GM18498 (cell line): ENCODE measurements around the gene PRDX6.
"Not testable (repeated sequence)": the region's sequence is repeated elsewhere in the genome, so short reads cannot be mapped to it uniquely, and the experiment has no call there.

Experiments used
- ATAC-seq: cut with Tn5 transposase; IDR thresholded peaks from one replicate; pipeline ENCODE4 v1.9.1; 2021; ENCODE audit warnings: mild to moderate bottlenecking, moderate library complexity; ENCODE audit not compliant: unreplicated experiment

Gene PRDX6

DNA sequence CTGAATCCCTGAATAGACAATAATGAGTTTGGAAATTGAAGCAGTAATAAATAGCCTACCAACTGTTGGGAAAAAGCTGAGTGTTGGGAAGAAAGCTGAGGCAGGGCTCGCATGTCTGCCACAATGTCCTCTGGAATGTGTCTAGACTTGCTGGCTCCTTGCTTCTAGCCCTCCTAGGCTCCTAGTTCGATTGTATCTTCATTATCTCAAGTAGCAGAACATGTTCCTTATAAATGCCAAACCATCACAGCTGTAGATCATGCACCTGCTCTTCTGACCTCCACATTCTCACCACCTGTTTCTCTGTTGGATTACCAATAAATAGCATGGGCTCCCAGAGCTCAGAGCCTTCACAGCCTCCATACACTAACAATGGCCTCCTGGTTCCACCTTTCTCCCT is 12.9 kb upstream of the PRDX6 start:
- ATAC-seq = not testable (repeated sequence)

DNA sequence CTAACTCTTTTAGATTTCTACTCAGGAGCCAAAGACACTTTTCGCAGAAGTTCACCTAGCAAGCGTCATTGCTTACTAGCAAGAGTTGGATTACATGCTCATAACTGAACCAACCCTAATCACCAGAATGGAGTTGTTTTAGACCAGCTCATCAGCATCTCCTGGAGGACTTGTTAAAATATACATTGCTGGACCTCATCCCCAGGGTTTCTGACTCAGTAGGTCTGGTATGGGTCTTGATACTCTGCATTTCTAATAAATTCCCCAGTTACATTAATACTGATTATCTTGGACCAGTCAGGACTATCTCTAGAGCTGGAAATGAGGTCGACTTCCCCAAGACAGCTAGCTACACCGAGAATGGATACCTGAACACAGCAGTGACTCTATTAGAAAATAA is 9.7 kb upstream of the PRDX6 start:
- ATAC-seq = no peak

DNA sequence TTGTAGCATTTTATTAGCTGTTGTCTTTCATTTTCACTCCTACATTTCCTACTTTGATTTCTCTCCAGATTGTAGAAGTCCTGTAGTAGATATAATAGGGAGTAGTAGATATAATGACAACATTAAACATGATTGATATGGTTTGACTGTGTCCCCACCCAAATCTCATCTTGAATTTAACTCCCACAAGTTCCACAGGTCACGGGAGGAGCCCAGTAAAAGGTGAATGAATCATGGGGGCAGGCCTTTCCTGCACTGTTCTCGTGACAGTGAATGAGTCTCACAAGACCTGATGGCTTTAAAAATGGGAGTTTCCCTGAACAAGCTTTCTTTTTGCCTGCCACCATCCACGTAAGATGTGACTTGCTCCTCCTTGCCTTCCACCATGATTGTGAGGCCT is 7.5 kb upstream of the PRDX6 start:
- no peak for ATAC-seq

DNA sequence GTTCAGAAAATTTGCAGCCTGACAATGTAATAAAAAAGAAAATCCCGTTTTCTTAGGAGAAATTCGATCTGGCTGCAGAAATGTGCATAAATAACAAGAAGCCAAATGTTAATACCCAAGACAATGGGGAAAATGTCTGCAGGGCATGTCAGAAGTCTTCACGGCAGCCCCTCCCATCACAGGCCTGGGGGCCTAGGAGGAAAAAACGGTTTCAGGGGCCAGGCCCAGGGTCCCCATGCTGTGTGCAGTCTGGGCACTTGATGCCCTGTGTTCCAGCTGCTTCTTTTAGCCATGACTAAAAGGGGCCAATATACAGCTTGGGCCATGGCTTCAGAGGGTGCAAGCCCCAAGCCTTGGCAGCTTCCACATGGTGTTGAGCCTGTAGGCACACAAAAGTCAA is 6.5 kb upstream of the PRDX6 start:
- ATAC-seq = no peak

DNA sequence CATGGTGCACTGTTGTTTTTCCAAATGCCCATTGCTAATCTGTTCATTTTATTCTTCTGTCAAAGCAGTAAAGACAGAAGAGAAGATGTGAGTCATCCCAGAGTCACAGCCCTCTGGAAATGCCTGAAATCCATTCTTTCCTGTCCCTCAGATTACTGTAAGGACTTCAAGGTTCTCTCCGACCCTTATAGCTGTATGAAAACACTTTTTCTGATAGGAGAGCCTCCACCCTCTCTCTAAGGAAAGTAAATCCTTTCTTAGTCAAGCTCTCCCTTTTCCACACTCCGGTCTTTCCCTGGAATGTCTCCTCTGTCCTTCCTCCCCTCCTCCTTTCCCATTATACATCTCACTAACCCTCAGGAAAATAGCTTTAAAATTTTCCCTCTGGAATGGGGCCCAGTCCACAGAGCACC is 3.5 kb upstream of the PRDX6 start:
- ATAC-seq = no peak

DNA sequence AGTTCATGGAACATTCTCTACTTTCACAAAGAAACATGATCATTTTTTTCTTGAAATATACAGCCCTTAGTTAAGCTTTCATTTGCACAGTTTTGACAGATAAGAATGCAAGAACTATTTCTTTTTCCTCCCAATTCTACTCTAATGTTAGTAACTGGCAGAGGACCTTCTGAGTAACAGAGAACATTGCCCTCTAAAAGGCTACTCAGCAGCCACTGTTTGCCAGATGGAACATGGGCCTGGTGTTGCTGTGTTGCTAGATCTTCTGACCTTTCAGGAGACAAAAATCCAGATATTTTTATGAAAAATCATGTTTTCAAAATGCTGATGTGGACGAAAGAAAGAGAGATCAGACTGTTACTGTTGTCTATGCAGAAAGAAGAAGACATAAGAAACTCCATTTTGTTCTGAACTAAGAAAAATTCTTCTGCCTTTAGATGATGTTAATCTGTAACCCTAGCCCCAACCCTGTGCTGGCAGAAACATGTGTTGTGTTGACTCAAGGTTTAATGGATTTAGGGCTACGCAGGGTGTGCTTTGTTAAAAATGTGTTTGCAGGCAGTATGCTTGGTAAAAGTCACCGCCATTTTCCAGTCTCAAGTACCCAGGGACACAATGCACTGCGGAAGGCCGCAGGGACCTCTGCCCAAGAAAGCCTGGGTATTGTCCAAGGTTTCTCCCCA is 2.9 kb upstream of the PRDX6 start:
- ATAC-seq = no peak

DNA sequence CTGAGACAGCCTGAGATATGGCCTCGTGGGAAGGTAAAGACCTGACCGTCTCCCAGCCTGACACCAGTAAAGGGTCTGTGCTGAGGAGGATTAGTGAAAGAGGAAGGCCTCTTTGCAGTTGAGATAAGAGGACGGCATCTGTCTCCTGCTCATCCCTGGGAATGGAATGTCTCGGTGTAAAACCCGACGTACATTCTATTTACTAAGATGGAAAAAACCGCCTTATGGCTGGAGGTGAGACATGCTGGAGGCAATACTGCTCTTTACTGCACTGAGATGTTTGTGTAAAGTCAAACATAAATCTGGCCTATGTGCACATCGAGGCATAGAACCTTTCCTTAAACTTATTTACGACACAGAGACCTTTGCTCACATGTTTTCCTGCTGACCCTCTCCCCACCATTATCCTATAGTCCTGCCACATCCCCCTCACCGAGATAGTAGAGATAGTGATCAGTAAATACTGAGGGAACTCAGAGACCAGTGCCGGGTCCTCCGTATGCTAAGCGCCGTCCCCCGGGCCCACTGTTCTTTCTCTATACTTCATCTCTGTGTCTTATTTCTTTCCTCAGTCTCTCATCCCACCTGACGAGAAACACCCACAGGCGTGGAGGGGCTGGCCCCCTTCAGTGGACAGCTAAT is 2.2 kb upstream of the PRDX6 start:
- ATAC-seq = not testable (repeated sequence)

DNA sequence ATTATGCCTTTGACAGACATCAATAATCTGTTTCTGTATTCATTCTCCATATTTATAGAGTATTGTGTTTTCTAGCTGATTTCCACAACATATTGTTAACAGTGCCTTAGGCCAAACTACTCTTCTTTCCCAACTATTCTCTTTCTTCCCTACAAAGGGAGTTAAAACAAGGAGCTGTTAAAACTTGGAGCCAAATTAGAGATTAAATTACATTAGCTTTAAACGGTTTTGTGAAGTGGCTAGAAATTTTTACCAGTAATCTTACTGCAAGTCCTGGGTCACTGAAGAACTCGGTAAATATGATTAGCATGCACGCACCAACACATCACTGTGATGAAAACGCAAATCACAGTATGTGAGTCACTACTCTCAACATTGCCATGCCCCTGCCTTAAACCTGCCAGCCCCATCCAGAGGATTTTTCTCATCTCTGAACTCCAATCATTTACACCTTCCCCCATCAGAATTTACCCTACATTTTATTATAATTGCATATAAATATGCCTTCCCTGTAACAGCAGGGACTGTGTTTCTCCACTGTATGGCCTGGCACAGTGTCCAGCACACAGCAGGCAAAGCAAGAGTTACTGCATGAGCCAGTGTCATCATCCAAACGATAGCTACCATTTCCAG is 1.5 kb upstream of the PRDX6 start:
- ATAC-seq = no peak

DNA sequence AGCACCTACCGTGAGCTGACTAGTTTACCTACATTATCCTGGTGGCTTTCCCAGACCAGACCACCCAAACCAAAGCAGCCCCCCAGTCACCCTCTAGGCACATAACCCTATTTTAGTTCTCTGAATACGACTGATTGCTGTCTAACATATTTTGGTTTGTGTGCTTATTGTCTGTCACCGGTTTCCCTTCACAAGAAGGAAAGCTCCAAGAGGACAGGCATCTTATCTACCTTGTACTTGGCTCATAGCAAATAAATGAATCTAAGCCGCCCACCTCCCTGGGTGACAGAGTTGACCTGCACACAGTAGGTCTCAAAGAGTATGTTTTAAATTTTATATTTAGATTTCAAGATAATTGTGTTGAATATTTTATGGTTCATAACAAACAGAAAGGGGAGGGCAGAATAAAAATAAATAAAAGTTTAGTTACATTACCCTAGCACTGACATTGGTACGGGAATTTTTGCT is 904 bp upstream of the PRDX6 start:
- ATAC-seq = no peak

DNA sequence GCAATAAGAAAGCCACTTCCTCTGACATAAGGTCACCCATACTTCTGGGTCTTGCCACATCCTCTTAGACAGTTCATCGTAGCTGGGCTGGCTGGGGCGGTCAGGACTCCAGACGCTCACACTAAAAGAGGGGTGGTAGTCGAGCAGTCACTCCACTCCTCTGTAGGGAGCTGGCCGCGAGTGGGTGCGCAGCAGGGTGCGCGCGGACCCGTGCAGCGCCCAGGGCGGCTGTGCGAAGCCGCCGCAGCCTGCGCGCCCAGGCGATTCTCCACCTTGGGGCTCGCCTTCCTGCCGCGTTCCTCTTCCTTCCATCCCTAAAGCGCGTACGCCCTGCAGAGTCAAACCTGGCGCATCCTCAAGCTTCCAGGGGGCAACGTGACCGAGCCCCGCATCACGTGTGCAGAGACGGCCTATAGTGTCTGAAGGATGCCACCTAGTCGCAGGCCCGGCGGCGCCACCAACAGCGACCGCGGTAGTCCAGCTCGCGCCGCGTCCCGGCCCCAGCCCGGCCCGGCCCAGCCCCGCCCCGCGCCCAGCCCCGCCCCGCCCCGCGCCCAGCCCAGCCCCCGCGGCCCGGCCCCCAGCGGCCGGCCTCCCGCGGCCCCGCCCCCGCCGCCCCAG is 360 bp upstream of the PRDX6 start:
- peak; percentile 98 for ATAC-seq

DNA sequence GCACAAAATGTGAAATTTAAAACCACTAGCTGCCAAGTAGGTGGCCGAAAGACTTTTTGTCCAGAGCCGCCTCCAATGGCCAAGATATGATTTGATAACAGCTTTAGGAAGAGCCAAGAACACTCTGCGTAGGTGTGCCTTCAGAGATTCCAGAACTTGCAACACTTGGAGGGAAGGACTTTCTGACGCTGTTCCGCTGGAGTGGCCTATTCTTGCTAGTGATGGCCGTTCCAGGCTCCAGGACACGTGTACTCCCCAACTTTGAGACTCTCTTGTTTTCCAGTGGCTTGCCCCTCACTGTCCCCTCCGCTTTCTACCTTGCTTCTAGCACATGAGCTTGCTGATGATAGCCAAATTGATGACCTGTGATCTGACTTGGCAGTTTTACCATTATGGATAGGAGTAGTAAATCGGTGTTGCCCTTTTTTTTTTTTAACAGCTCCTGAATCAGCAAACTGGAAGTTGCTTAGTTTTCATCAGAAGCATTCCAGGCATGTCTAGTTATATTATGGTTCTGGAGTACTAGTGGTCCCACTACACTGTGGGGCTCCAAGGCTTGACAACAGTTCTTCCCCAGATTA is 1.0 kb downstream of the PRDX6 start:
- ATAC-seq = no peak

DNA sequence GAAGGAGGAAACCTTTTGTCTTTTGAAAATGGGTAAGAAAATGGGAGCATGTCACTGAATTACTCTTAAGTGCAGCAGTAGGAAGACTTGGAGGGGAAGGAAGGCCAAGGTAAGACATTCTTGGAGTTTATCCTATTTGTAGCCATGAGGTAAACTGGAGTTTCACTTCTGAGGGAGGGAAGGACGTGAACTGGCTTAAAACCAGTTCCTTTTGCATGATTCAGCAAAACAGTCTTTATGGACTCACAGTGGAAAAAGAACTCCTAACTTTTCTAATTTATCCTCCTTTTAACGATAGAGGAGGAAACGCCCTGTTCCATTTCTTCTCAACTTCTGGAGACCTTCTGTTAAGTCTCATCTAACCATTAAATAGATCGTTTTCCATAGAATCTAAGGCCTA is 2.5 kb downstream of the PRDX6 start:
- no peak for ATAC-seq

DNA sequence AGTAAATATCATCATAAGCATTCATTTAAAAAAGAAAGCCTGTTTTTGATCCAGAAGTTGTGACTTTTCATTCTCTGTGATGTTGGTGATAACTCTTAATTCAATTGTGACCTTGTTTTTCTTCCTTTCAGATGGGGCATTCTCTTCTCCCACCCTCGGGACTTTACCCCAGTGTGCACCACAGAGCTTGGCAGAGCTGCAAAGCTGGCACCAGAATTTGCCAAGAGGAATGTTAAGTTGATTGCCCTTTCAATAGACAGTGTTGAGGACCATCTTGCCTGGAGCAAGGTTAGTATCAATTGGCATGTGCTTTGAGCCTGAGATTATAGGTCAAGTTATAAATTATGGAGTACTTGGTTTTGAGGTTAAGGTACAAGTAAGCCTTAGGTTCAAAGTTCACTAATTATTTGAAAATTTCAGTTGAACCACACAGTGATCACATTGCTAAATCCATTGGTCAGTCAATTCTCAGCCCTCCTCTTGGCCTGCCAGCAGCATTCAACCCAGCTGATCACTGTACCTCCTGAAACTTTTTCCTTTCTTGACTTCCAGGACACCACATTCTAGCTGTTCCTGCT is 4.1 kb downstream of the PRDX6 start:
- no peak for ATAC-seq

DNA sequence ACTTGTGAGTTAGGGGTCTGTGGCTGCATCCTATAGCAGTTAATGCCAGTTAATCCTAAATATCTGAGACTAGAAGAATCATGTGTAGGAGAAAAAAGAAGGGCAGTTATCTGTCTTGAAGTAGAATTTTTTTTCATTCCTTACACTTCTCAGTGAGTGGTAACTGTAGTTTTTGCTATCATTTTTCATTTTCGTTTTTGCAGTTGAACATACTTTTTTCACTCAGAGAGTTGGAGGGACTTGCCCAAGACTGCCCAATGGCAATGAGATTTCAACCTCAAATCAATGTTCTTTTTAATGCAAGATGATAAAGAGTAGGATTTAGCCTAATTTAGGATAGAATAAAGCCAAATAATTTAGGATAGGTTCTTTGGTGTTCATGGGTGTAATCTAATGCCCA is 5.5 kb downstream of the PRDX6 start:
- ATAC-seq = no peak

DNA sequence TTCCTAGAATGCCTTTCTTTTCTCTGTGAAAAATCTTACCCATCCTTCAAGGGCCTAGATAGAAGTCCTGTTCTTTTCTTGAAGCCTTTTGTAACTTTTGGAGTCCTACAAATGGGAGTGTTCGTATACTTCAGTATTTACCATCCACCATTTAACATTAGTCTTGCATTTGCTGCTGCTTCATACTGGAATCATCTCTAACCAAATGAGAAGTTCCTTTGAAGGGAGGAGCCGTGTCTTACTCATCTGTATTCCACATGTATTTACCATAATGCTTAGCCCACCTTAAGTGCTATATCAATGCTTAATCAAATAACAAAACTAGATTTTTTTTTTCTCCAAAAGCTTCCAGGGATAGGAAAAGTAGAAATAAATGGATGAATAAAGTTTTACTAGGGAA is 7.1 kb downstream of the PRDX6 start:
- no peak for ATAC-seq

DNA sequence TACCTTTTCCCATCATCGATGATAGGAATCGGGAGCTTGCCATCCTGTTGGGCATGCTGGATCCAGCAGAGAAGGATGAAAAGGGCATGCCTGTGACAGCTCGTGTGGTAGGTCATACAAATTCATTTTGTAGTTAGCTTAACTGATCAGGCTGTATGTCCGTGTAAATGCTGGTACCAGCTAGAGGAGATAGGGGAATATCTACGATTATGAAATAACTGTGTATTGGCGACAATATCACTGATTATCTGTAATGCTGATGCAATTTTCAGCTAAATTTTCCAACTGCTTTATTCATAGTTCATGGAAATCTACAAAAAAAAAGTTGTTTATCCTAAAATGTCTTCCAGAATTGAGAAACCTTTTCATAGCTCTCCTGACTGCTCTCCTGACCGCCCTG is 8.3 kb downstream of the PRDX6 start:
- no peak for ATAC-seq

DNA sequence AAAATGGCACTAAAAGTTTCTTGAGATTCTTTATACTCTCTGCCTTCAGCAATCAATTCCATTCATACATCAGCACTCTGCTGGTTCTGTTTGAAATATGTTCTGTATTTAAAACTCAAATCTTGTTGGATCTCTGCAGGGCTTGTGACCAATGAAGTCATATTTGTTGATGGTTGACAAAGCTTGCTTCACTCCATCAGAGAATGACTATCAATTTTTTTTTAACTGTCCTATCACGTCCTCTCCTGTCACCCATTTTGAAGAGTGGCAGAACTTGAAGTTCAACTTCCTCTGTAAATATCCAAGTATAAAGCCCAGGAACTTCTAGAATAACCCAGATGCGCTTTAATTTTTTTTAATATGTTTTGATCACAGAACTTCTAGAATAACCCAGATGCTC is 10.9 kb downstream of the PRDX6 start:
- no peak for ATAC-seq

DNA sequence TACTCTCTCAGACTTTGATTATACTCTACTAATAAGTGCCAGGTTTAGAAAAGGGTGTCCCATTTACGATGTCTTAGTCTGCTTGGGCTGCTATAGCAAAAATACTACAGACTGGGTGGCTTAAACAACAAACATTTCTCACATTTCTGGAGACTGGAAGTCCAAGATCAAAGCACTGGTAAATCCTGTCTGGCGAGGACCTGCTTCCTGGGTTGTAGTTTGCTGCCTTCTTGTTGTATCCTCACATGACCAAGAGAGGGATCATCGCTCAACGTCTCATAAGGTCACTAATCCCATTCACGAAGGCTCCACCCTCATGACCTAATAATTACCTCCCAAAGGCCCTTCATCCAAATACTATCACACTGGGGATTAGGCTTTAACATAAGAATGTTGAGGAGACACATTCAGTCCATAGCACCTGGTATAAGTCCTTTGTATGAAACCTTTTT is 12.0 kb downstream of the PRDX6 start:
- ATAC-seq = no peak

DNA sequence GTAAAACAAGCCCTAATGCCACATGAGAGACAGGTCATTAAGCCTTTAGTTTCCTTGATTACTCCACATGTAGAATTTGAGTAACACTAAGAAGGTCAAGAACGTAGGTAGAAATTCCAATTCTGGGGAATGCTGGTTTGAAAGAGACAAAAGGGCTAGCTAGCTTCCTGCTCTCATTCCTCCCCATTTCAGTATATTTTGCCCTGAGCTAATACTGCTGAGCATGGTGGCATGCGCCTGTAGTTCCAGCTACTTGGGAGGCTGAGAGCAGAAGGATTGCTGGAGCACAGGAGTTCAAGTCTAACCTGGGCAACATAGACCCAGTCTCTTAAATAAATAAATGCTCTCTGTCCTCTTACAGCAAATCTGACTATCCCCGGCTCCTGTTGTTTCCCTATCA is 12.8 kb downstream of the PRDX6 start:
- no peak for ATAC-seq

DNA sequence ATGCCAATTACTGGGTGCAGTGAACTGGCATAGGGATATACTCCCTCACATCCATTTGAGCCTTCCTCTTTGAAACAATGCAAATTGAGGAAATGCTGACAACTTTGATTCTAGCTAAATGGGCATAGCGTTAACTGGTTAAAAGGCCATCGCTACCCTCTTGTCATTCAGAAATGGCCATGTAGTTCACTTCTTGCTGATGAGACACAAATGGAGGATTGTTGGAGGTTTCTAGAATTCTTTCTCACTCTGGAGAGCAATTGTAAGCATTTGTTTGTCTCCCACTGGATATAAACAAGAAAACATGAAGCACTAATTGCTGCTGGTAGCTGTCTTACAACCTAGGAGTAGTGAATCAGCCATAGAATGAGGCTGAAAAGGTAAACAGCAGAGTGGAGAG is 14.4 kb downstream of the PRDX6 start:
- ATAC-seq = no peak

DNA sequence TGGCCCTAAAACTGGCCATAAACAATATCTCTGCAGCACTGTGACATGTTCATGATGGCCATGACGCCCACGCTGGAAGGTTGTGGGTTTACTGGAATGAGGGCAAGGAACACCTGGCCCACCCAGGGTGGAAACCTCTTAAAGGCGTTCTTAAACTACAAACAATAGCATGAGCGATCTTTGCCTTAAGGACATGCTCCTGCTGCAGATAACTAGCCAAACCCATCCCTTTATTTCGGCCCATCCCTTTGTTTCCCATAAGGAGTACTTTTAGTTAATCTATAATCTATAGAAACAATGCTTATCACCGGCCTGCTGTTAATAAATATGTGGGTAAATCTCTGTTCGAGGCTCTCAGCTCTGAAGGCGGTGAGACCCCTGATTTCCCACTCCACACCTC is 16.0 kb downstream of the PRDX6 start:
- not testable (repeated sequence) for ATAC-seq
